Testis (tissue), 3 donors: ENCODE measurements around the gene OTOS. TPM values are rescaled to one million over a fixed set of nuclear protein-coding genes. Genes with fewer than 3 reads are reported as not detected.

ENCODE experiments used
- DNase-seq: peaks from one replicate; pipeline ENCODE4 v3.0.0-alpha.2; 2019
- H3K27ac ChIP-seq, 2 donors: fragments of 200-600 bp; sonication (generic); one replicate each; pipeline ENCODE4 v1.5.1; 2019
- H3K27me3 ChIP-seq: fragments of 200-600 bp; sonication (generic); one replicate; pipeline ENCODE4 v1.5.1; 2019
- H3K36me3 ChIP-seq: fragments of 200-600 bp; sonication (generic); one replicate; pipeline ENCODE4 v1.5.1; 2017; ENCODE audit warnings: low read depth; ENCODE audit errors: missing control alignments
- H3K4me1 ChIP-seq: fragments of 200-600 bp; sonication (generic); one replicate; pipeline ENCODE4 v1.5.1; 2019
- H3K4me3 ChIP-seq, 2 donors: fragments of 200-600 bp; sonication (generic); one replicate each; pipeline ENCODE4 v1.5.1; 2017 to 2019
- H3K9me3 ChIP-seq: fragments of 200-600 bp; sonication (generic); one replicate; pipeline ENCODE4 v1.5.1; 2017
- CTCF ChIP-seq, 3 experiments: fragments of 450-650 bp in 2 of 3; fragments of 200-600 bp in 1 of 3; sonication (generic) in 1 of 3; IDR thresholded peaks; one replicate each; pipeline ENCODE4 v1.5.1; 2016 to 2019; ENCODE audit warnings: antibody characterized with exemption in 3 of 3, mild to moderate bottlenecking in 2 of 3, moderate library complexity in 1 of 3
- POLR2A ChIP-seq: fragments of 450-650 bp; IDR thresholded peaks from one replicate; pipeline ENCODE4 v1.6.1; 2017; ENCODE audit warnings: antibody characterized with exemption, mild to moderate bottlenecking, moderate library complexity
- WGBS, 2 donors: methylation state at CpG; one replicate each; pipeline ENCODE4 v1.1.5; 2018; 5-methylcytosine and 5-hydroxymethylcytosine counted together
- intact Hi-C: fragments of 100-400 bp; cut with DNase I; formaldehyde crosslinking; loops from one replicate; pipeline ENCODE4 v1.15.1; 2023; ENCODE audit warnings: low total_unique reads
- polyA plus RNA-seq: library from polyadenylated mRNA; stranded (reverse); fragments of 350-450 nt; fragmentation: Illumina TruSeq; extraction: RNeasy Lipid Tissue Mini Kit (QIAGEN cat#74804); gene quantifications from one replicate; pipeline ENCODE4 v1.2.3, GENCODE V29; 2014; ENCODE audit warnings: low read depth, low replicate concordance; ENCODE audit not compliant: insufficient read depth
- total RNA-seq, 2 donors: library from RNA; depleted of rRNA; stranded (reverse); fragments of >200 nt; gene quantifications; one replicate each; pipeline ENCODE4 v1.2.3, GENCODE V29; 2016

OTOS gene
- total and polyA plus RNA-seq, 3 donors from 2014 or later: 1.2 to 1.5 TPM; not detected in 1

- Histone ChIP-seq H3K27ac (no peak overlapping the region), H3K27me3 (no peaks in the 10 kb centered on the region), H3K4me3 (no peak overlapping the region), H3K4me1 (no peaks in the 10 kb centered on the region), H3K36me3 (no peaks in the 10 kb centered on the region), H3K9me3 (no peaks in the 10 kb centered on the region)
- no peak for DNase-seq
- no peak for TF ChIP-seq CTCF (IDR thresholded peaks at IDR 0.05)
- no peak for TF ChIP-seq POLR2A
- 93 to 96% methylated on average over 15 to 26 of the region's 26 CpGs for WGBS, 2 donors
- intact Hi-C loops: no loop called here
Measured at GRCh38 chr2:240168546-240169361, 28.3 kb upstream of the OTOS start.

GRCh38 chr2:240168041-240168440 is 27.6 kb upstream of the OTOS start:
- 91 to 93% methylated on average over 6 to 18 of the region's 18 CpGs for WGBS, 2 donors
- no peak overlapping the region for H3K4me3 ChIP-seq
- H3K36me3 ChIP-seq: no peaks in the 10 kb centered on the region
- DNase-seq: no peak
- H3K27ac ChIP-seq: no peak overlapping the region
- H3K27me3 ChIP-seq: no peaks in the 10 kb centered on the region
- intact Hi-C loops: no loop called here
- no peaks in the 10 kb centered on the region for H3K9me3 ChIP-seq
- no peaks in the 10 kb centered on the region for H3K4me1 ChIP-seq
- TF ChIP-seq POLR2A: no peak
- TF ChIP-seq CTCF (IDR thresholded peaks at IDR 0.05): no peak

GRCh38 chr2:240167588-240167880 is 27.1 kb upstream of the OTOS start:
- no peak overlapping the region for H3K4me3 ChIP-seq
- no peak for DNase-seq
- 79 to 86% methylated on average over 6 to 9 of the region's 9 CpGs for WGBS, 2 donors
- intact Hi-C loops: no loop called here
- no peaks in the 10 kb centered on the region for H3K4me1 ChIP-seq
- H3K36me3 ChIP-seq: no peaks in the 10 kb centered on the region
- no peaks in the 10 kb centered on the region for H3K9me3 ChIP-seq
- TF ChIP-seq CTCF (IDR thresholded peaks at IDR 0.05) (no peak), POLR2A (no peak)
- no peaks in the 10 kb centered on the region for H3K27me3 ChIP-seq
- H3K27ac ChIP-seq: no peak overlapping the region

- H3K4me1 ChIP-seq: no peaks in the 10 kb centered on the region
- WGBS, 2 donors: 92 to 100% methylated on average over 5 to 21 of the region's 21 CpGs
- H3K4me3 ChIP-seq: no peak overlapping the region
- H3K9me3 ChIP-seq: no peaks in the 10 kb centered on the region
- intact Hi-C loops: no loop called here
- H3K36me3 ChIP-seq: no peaks in the 10 kb centered on the region
- no peak for TF ChIP-seq CTCF (IDR thresholded peaks at IDR 0.05)
- TF ChIP-seq POLR2A: no peak
- H3K27me3 ChIP-seq: no peaks in the 10 kb centered on the region
- H3K27ac ChIP-seq: no peak overlapping the region
- DNase-seq: no peak
Measured at GRCh38 chr2:240166761-240167587, 26.5 kb upstream of the OTOS start.
